GM15510 (cell line): ENCODE results near the gene MTCL1.

Experiments used
- POLR2A ChIP-seq: IDR thresholded peaks from 3 replicates; pipeline ENCODE4 v1.6.1; 2011; ENCODE audit warnings: borderline replicate concordance; ENCODE audit not compliant: insufficient read length; ENCODE audit errors: extremely low read depth

MTCL1 gene

GRCh38 chr18:8705238-8705960, at the start of gene MTCL1:
MTCL1 (plus strand) TSS chr18:8705556; CDS start chr18:8705661, 105 bp downstream.
- TF ChIP-seq POLR2A: no peak

GRCh38 chr18:8656232-8656631, 49.1 kb upstream of the MTCL1 start:
- TF ChIP-seq POLR2A: no peak

- TF ChIP-seq POLR2A: no peak
Measured at GRCh38 chr18:8657050-8657820, 48.1 kb upstream of the MTCL1 start.

GRCh38 chr18:8657873-8658470, 47.4 kb upstream of the MTCL1 start:
- TF ChIP-seq POLR2A: no peak

DNA sequence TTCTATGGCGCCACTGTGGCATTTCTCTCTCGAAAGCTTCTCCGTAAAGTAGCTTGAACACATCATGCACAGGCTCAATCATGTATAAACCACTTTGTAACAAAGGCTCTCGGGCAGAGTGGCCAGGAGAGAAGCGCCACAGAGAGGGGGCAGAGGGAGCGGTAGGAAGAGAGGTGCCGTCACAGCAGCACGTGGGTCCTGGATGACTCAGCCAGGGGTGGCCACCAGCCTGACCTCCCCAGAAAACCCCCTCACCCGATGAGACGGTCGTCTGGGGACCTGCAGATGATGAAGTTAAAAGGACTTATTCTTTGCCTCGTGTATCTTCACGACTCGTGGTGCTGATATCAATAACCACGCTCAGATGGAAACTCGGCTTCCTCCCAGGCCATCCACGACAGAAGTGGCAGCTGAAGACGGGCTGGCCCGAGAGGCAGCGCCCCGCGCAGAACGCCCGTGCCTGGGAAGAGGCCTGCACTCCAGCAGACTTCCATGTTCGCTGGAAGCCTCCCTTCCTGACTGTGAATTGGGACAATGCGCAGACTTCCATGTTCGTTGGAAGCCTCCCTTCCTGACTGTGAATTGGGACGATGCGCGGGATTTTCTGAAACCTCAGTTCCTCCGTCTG, 46.4 kb upstream of the MTCL1 start:
- TF ChIP-seq POLR2A: no peak

DNA sequence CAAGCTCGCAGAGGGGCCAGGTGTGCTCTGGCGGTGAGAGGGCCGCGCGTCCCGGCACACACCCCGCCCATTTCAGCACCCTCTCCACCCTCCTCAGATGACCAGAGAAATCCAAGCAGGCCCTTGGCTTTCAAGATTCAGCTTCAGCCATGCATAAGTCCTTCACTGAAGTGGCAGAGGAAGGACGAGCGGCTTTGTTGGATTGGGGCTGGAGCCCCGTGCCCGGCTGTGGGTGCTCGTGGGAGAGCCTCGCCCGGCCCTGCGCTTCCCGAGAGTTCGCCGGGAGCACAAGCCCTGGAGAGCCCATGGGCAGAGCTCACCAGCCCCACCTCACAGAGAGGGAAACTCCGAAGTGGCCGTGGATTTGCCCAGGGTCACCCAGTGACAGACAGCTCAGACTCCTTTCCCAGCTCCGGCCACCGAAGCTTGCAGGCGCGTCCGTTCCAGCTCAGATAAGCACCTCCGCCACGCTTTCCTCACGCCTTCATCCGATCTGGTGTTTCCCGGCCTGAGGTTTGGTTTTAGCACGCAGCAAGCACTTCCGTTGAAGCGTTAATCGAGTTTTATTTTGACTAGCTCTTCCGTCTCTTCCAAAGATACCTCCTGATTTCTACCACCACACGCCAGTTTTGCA, 45.6 kb upstream of the MTCL1 start:
- TF ChIP-seq POLR2A: no peak

GRCh38 chr18:8660316-8660715, 45.0 kb upstream of the MTCL1 start:
- no peak for TF ChIP-seq POLR2A

GRCh38 chr18:8661754-8662559, 43.4 kb upstream of the MTCL1 start:
- TF ChIP-seq POLR2A: no peak

- no peak for TF ChIP-seq POLR2A
Measured at GRCh38 chr18:8662560-8663255, 42.6 kb upstream of the MTCL1 start.

GRCh38 chr18:8667846-8668245, 37.5 kb upstream of the MTCL1 start:
- TF ChIP-seq POLR2A: no peak

- no peak for TF ChIP-seq POLR2A
Measured at GRCh38 chr18:8668381-8668780, 37.0 kb upstream of the MTCL1 start.

GRCh38 chr18:8669571-8669970, 35.8 kb upstream of the MTCL1 start:
- TF ChIP-seq POLR2A: no peak
